Glutamatergic neuron (in vitro differentiated cells): ENCODE measurements around the gene NOTCH1. TPM values are rescaled to one million over a fixed set of nuclear protein-coding genes. Genes with fewer than 3 reads are reported as not detected.

Experiments used
- DNase-seq: peaks from one replicate; pipeline ENCODE4 v3.0.0; 2022
- H3K27ac Mint-ChIP-seq: one replicate; pipeline ENCODE4 v1.8.0; 2020; ENCODE audit warnings: mild to moderate bottlenecking, mixed read lengths, inconsistent platforms; ENCODE audit not compliant: unreplicated experiment
- H3K27me3 Mint-ChIP-seq: one replicate; pipeline ENCODE4 v1.8.0; 2020; ENCODE audit warnings: mild to moderate bottlenecking, moderate library complexity, mixed read lengths, inconsistent platforms; ENCODE audit not compliant: unreplicated experiment
- H3K36me3 Mint-ChIP-seq: one replicate; pipeline ENCODE4 v1.8.0; 2020; ENCODE audit warnings: mild to moderate bottlenecking, mixed read lengths, inconsistent platforms; ENCODE audit not compliant: unreplicated experiment
- H3K4me1 Mint-ChIP-seq: one replicate; pipeline ENCODE4 v1.8.0; 2020; ENCODE audit warnings: mild to moderate bottlenecking, low read depth, mixed read lengths, inconsistent platforms; ENCODE audit not compliant: unreplicated experiment
- H3K4me3 Mint-ChIP-seq: one replicate; pipeline ENCODE4 v1.8.0; 2020; ENCODE audit warnings: mild to moderate bottlenecking, mixed read lengths, inconsistent platforms; ENCODE audit not compliant: unreplicated experiment
- H3K9me3 Mint-ChIP-seq: one replicate; pipeline ENCODE4 v1.8.0; 2020; ENCODE audit warnings: mild to moderate bottlenecking, moderate library complexity, mixed read lengths, inconsistent platforms; ENCODE audit not compliant: unreplicated experiment
- CTCF ChIP-seq: fragments of 200-600 bp; sonication (generic); IDR thresholded peaks from one replicate; pipeline ENCODE4 v1.5.0; 2021; ENCODE audit not compliant: partially characterized antibody, unreplicated experiment
- microRNA-seq: library from miRNA; unstranded; fragments of <30 nt; microRNA quantifications from one replicate; pipeline ENCODE4, GENCODE V29; 2020; ENCODE audit not compliant: unreplicated experiment
- total RNA-seq: library from RNA; stranded (reverse); fragmentation: NEBNext Ultra II Directional; extraction: Animal tissue kit (Norgen Biotek cat#: 25700); gene quantifications from one replicate; pipeline ENCODE4 v1.2.1, GENCODE V29; 2021; ENCODE audit not compliant: unreplicated experiment

Gene NOTCH1
- total RNA-seq, 1 donor from 2014 or later, result 64.2 TPM

- H3K36me3 Mint-ChIP-seq, result no peaks in the 10 kb centered on the region
These were observed 94.5 kb downstream of the NOTCH1 start for GRCh38 chr9:136451221-136451877.

GRCh38 chr9:136448655-136449054, 97.2 kb downstream of the NOTCH1 start:
- Mint-ChIP-seq H3K4me3 (no peak overlapping the region), H3K36me3 (no peaks in the 10 kb centered on the region), H3K27me3 (peaks cover 2% of the 10 kb centered on the region), H3K9me3 (peaks cover 4% of the 10 kb centered on the region), H3K4me1 (peaks cover 3% of the 10 kb centered on the region), H3K27ac (no peak overlapping the region)
- DNase-seq, result no peak
- no peak for TF ChIP-seq CTCF

More at GRCh38 chr9:136451221-136451877, 94.5 kb downstream of the NOTCH1 start:
- H3K4me3 Mint-ChIP-seq, result no peak overlapping the region
- H3K27me3 Mint-ChIP-seq, result peaks cover 6% of the 10 kb centered on the region
- TF ChIP-seq CTCF, result peak; percentile 12
- peak overlapping the region; percentile 78 for H3K27ac Mint-ChIP-seq
- peak; percentile 44 for DNase-seq
- peaks cover 1% of the 10 kb centered on the region for H3K9me3 Mint-ChIP-seq
- H3K4me1 Mint-ChIP-seq, result peaks cover 3% of the 10 kb centered on the region

- H3K4me1 Mint-ChIP-seq, result peaks cover 3% of the 10 kb centered on the region
- no peaks in the 10 kb centered on the region for H3K36me3 Mint-ChIP-seq
- no peak overlapping the region for H3K4me3 Mint-ChIP-seq
- DNase-seq, result no peak
- H3K27ac Mint-ChIP-seq, result no peak overlapping the region
- H3K27me3 Mint-ChIP-seq, result peaks cover 4% of the 10 kb centered on the region
- H3K9me3 Mint-ChIP-seq, result peaks cover 5% of the 10 kb centered on the region
- no peak for TF ChIP-seq CTCF
These were observed 98.6 kb downstream of the NOTCH1 start for GRCh38 chr9:136447173-136447778.

GRCh38 chr9:136445799-136446198, 100.0 kb downstream of the NOTCH1 start:
- no peaks in the 10 kb centered on the region for H3K4me1 Mint-ChIP-seq
- no peaks in the 10 kb centered on the region for H3K36me3 Mint-ChIP-seq
- H3K4me3 Mint-ChIP-seq, result no peak overlapping the region
- H3K9me3 Mint-ChIP-seq, result peaks cover 8% of the 10 kb centered on the region
- no peak for TF ChIP-seq CTCF
- H3K27me3 Mint-ChIP-seq, result peaks cover 4% of the 10 kb centered on the region
- H3K27ac Mint-ChIP-seq, result no peak overlapping the region
- DNase-seq, result no peak

Small RNA genes within 50 kb of the gene (microRNA-seq; reads per million reads assigned to microRNA genes)
- 0.96 reads per million for gene MIR4673
- 0.55 reads per million for gene MIR4674

Other genes starting within 250 kb of the NOTCH1 start
- gene CCDC187, start 242.0 kb downstream of the NOTCH1 start, total RNA-seq, result 15.8 TPM
- gene GPSM1, start 218.5 kb downstream of the NOTCH1 start, total RNA-seq, result 140 TPM
- 16.5 TPM for gene DNLZ, start 182.3 kb downstream of the NOTCH1 start, total RNA-seq
- gene CARD9, start 172.4 kb downstream of the NOTCH1 start, total RNA-seq, result 4.1 TPM
- 22.9 TPM for gene SNAPC4, start 145.9 kb downstream of the NOTCH1 start, total RNA-seq
- gene ENTR1, start 135.4 kb downstream of the NOTCH1 start, total RNA-seq, result 61.2 TPM
- gene PMPCA, start 135.4 kb downstream of the NOTCH1 start, total RNA-seq, result 69.0 TPM
- gene INPP5E, start 106.2 kb downstream of the NOTCH1 start, total RNA-seq, result 35.2 TPM
- 74.3 TPM for gene SEC16A, start 63.0 kb downstream of the NOTCH1 start, total RNA-seq
- 8.1 TPM for gene EGFL7, start 116.9 kb upstream of the NOTCH1 start, total RNA-seq
- gene AGPAT2, start 141.4 kb upstream of the NOTCH1 start, total RNA-seq, result 72.8 TPM
- gene DIPK1B, start 166.5 kb upstream of the NOTCH1 start, total RNA-seq, result 71.3 TPM
- not detected for gene LCN10, start 196.9 kb upstream of the NOTCH1 start, total RNA-seq
- not detected for gene LCN6, start 202.5 kb upstream of the NOTCH1 start, total RNA-seq
- not detected for gene LCN8, start 212.2 kb upstream of the NOTCH1 start, total RNA-seq
- gene LCN15, start 218.5 kb upstream of the NOTCH1 start, total RNA-seq, result 1.9 TPM
- 46.1 TPM for gene TMEM141, start 245.3 kb upstream of the NOTCH1 start, total RNA-seq